ENCODE results near the gene LSAMP. TPM values are rescaled to one million over a fixed set of nuclear protein-coding genes. Genes with fewer than 3 reads are reported as not detected.

Gene LSAMP
- total RNA-seq, 1 experiment from 2014 or later, result not detected

DNA sequence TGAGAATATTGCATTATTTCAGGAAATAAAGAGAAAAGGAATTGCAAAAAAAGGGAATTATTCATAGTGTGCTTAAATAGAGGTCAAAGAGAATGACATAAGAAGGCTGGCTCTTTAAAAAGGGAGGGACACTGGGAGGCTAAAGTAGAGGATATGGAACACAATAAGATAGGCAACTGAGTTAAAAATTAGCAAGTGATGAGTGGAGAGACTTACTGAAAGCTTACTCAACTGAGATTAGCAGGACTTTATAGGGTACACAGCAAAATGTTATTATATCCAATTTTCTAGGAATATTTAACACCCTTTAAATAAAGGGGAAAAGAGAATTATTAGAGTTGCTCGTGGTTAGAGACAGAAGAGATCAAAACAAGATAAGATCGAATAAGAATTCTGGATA lies 375.2 kb downstream of the LSAMP start:
- H3K36me3 Mint-ChIP-seq (ENCODE audit: insufficient read depth, unreplicated experiment), result no peaks in the 10 kb centered on the region
- no peaks in the 10 kb centered on the region for H3K9me3 Mint-ChIP-seq (ENCODE audit: unreplicated experiment)
- BruUV-seq (replicated peaks), result no TSS peak
- Histone ChIP-seq H3K4me3 (ENCODE audit: low read depth, low read length) (no peak overlapping the region), H3K4me1 (no peaks in the 10 kb centered on the region), H3K36me3 (ENCODE audit: control insufficient read depth, insufficient read depth, low read length) (no peaks in the 10 kb centered on the region), H3K27me3 (replicated peaks; ENCODE audit: control insufficient read depth, insufficient read depth, low read length) (no peaks in the 10 kb centered on the region), H3K9me3 (no peaks in the 10 kb centered on the region)
- no peaks in the 10 kb centered on the region for H3K4me1 Mint-ChIP-seq (ENCODE audit: low read depth, unreplicated experiment)
- no peak for DNase-seq
- H3K4me3 Mint-ChIP-seq (ENCODE audit: unreplicated experiment), result no peak overlapping the region
- POLR2A ChIA-PET, result no interaction called here
- H3K27ac Mint-ChIP-seq (ENCODE audit: unreplicated experiment), result no peak overlapping the region
- CTCF ChIA-PET, result no interaction called here
- TF ChIP-seq, protein P1, sequence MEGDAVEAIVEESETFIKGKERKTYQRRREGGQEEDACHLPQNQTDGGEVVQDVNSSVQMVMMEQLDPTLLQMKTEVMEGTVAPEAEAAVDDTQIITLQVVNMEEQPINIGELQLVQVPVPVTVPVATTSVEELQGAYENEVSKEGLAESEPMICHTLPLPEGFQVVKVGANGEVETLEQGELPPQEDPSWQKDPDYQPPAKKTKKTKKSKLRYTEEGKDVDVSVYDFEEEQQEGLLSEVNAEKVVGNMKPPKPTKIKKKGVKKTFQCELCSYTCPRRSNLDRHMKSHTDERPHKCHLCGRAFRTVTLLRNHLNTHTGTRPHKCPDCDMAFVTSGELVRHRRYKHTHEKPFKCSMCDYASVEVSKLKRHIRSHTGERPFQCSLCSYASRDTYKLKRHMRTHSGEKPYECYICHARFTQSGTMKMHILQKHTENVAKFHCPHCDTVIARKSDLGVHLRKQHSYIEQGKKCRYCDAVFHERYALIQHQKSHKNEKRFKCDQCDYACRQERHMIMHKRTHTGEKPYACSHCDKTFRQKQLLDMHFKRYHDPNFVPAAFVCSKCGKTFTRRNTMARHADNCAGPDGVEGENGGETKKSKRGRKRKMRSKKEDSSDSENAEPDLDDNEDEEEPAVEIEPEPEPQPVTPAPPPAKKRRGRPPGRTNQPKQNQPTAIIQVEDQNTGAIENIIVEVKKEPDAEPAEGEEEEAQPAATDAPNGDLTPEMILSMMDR (IDR thresholded peaks at IDR 0.05; ENCODE audit: insufficient read depth in 1 of 2, low read depth in 1 of 2, low read length in 1 of 2, severe bottlenecking in 1 of 2, unreplicated experiment in 1 of 2), result no peak
- H3K27me3 Mint-ChIP-seq (ENCODE audit: insufficient read depth, unreplicated experiment), result peaks cover 5% of the 10 kb centered on the region
- intact Hi-C loops (cut with micrococcal nuclease; ENCODE audit: unreplicated experiment), result no loop called here

DNA sequence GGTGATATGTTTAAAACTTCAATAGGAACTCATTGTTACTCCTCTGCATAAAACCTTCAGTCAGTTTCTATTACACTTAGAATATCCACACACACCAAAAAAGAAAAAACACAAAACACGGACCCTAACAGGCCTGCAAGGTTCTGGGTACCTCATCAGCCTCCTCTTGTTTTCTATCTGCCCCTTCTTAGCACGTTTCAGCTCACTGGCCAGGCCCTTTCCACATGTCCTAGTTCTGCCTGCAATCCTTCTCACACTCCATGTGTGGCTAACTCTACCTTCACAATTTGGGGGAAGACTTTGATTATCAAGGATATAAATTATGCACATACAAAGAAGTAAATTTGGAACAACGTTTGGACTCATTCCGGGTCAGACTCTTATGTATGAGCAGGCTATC lies 376.3 kb downstream of the LSAMP start:
- Histone ChIP-seq H3K27me3 (replicated peaks; ENCODE audit: control insufficient read depth, insufficient read depth, low read length) (no peaks in the 10 kb centered on the region), H3K36me3 (ENCODE audit: control insufficient read depth, insufficient read depth, low read length) (no peaks in the 10 kb centered on the region), H3K9me3 (no peaks in the 10 kb centered on the region), H3K4me3 (ENCODE audit: low read depth, low read length) (no peak overlapping the region), H3K4me1 (no peaks in the 10 kb centered on the region)
- Mint-ChIP-seq H3K27ac (ENCODE audit: unreplicated experiment) (no peak overlapping the region), H3K4me3 (ENCODE audit: unreplicated experiment) (no peak overlapping the region), H3K9me3 (ENCODE audit: unreplicated experiment) (no peaks in the 10 kb centered on the region), H3K27me3 (ENCODE audit: insufficient read depth, unreplicated experiment) (peaks cover 5% of the 10 kb centered on the region), H3K4me1 (ENCODE audit: low read depth, unreplicated experiment) (no peaks in the 10 kb centered on the region), H3K36me3 (ENCODE audit: insufficient read depth, unreplicated experiment) (no peaks in the 10 kb centered on the region)
- TF ChIP-seq, protein P1 (IDR thresholded peaks at IDR 0.05; ENCODE audit: insufficient read depth in 1 of 2, low read depth in 1 of 2, low read length in 1 of 2, severe bottlenecking in 1 of 2, unreplicated experiment in 1 of 2), result no peak
- ChIA-PET POLR2A (no interaction called here), CTCF (no interaction called here)
- intact Hi-C loops (cut with micrococcal nuclease; ENCODE audit: unreplicated experiment), result no loop called here
- BruUV-seq (replicated peaks), result no TSS peak
- DNase-seq, result no peak

DNA sequence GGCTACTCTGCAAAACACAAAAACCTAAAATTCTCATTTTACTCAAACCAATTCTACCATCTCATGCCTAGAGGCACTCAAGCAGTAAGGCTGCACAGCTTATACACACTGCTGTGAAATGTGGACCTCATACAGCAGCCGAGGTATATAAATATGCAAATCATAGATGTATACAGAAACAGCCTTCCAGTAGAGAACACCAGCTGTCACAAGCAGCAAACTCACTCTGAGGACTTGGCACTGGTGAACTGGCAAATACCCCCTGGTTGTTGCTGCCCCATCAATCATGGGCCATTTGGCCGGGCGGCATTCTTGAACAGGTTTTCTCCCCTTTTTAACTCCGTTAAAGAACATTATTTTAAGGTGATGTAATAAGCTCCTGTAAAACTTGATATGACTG lies 378.0 kb downstream of the LSAMP start:
- DNase-seq, result no peak
- no peak overlapping the region for H3K4me3 ChIP-seq (ENCODE audit: low read depth, low read length)
- no peaks in the 10 kb centered on the region for H3K27me3 ChIP-seq (replicated peaks; ENCODE audit: control insufficient read depth, insufficient read depth, low read length)
- H3K27me3 Mint-ChIP-seq (ENCODE audit: insufficient read depth, unreplicated experiment), result peaks cover 5% of the 10 kb centered on the region
- POLR2A ChIA-PET, result no interaction called here
- TF ChIP-seq, protein P1 (IDR thresholded peaks at IDR 0.05; ENCODE audit: insufficient read depth in 1 of 2, low read depth in 1 of 2, low read length in 1 of 2, severe bottlenecking in 1 of 2, unreplicated experiment in 1 of 2), result no peak
- CTCF ChIA-PET, result no interaction called here
- BruUV-seq (replicated peaks), result no TSS peak
- H3K4me1 ChIP-seq, result no peaks in the 10 kb centered on the region
- H3K36me3 ChIP-seq (ENCODE audit: control insufficient read depth, insufficient read depth, low read length), result no peaks in the 10 kb centered on the region
- intact Hi-C loops (cut with micrococcal nuclease; ENCODE audit: unreplicated experiment), result no loop called here
- H3K36me3 Mint-ChIP-seq (ENCODE audit: insufficient read depth, unreplicated experiment), result no peaks in the 10 kb centered on the region
- no peaks in the 10 kb centered on the region for H3K9me3 ChIP-seq
- no peak overlapping the region for H3K27ac Mint-ChIP-seq (ENCODE audit: unreplicated experiment)
- no peaks in the 10 kb centered on the region for H3K9me3 Mint-ChIP-seq (ENCODE audit: unreplicated experiment)
- H3K4me3 Mint-ChIP-seq (ENCODE audit: unreplicated experiment), result no peak overlapping the region
- no peaks in the 10 kb centered on the region for H3K4me1 Mint-ChIP-seq (ENCODE audit: low read depth, unreplicated experiment)

Data from Caco-2 (cell line).